Left lung (tissue), 10 donors: ENCODE data around the gene TOPBP1. TPM values are rescaled to one million over a fixed set of nuclear protein-coding genes. Genes with fewer than 3 reads are reported as not detected.

ENCODE experiments used
- ATAC-seq: fragments of 200-7000 bp; cut with Tn5 transposase; one replicate; pipeline ENCODE4 v1.9.1; 2020; ENCODE audit warnings: moderate library complexity
- DNase-seq, 4 donors: peaks; one replicate each; pipeline ENCODE4 v3.0.0-alpha.2; 2013 to 2020
- H3K27ac ChIP-seq, 2 donors: fragments of 200-600 bp; sonication (generic) in 1 of 2; one replicate each; pipeline versions ENCODE4 v1.5.0 to v1.8.0; 2020 to 2021
- H3K27me3 ChIP-seq, 2 donors: fragments of 200-600 bp; sonication (generic) in 1 of 2; one replicate each; pipeline versions ENCODE4 v1.5.0 to v1.8.0; 2020 to 2021
- H3K36me3 ChIP-seq, 2 donors: fragments of 200-600 bp; sonication (generic) in 1 of 2; one replicate each; pipeline versions ENCODE4 v1.5.0 to v1.8.0; 2020 to 2021
- H3K4me1 ChIP-seq, 2 donors: fragments of 200-600 bp; one replicate each; pipeline ENCODE4 v1.8.0; 2021
- H3K4me3 ChIP-seq, 2 donors: fragments of 200-600 bp; sonication (generic) in 1 of 2; one replicate each; pipeline versions ENCODE4 v1.5.0 to v1.8.0; 2020 to 2021; ENCODE audit warnings: mild to moderate bottlenecking in 1 of 2
- H3K9me3 ChIP-seq, 2 donors: fragments of 200-600 bp; sonication (generic) in 1 of 2; one replicate each; pipeline versions ENCODE4 v1.5.0 to v1.8.0; 2020 to 2021
- intact Hi-C, 2 donors: fragments of 100-400 bp; cut with DNase I; formaldehyde crosslinking; loops; one replicate each; pipeline versions ENCODE4 v1.11.2 to v1.14.2; 2022
- polyA plus RNA-seq, 6 donors: library from polyadenylated mRNA; unstranded; fragments of 120-200 nt; gene quantifications; one replicate each; pipeline ENCODE4 v1.2.1, GENCODE V29; 2013; ENCODE audit not compliant: insufficient read length in 6 of 6
- total RNA-seq, 2 donors: library from RNA; stranded (reverse); fragmentation: NEBNext Ultra II Directional; extraction: Animal tissue kit (Norgen Biotek cat#: 25700); gene quantifications; one replicate each; pipeline ENCODE4 v1.2.1, GENCODE V29; 2021
- TF ChIP-seq, protein P1 (sequence below), 2 donors: fragments of 200-600 bp; sonication (generic) in 1 of 2; IDR thresholded peaks; one replicate each; pipeline versions ENCODE4 v1.5.0 to v1.8.0; 2021; ENCODE audit warnings: antibody characterized with exemption in 2 of 2
- donor health status: DM: no; HTN: yes; CAD: no.
- donor health status: DM: no; HTN: no; CAD: no.

TOPBP1 gene
- total and polyA plus RNA-seq, 8 donors, result 17.5 to 55.2 (median 44.1) TPM

GRCh38 chr3:133576169-133576568, 85.6 kb downstream of the TOPBP1 start:
- Histone ChIP-seq H3K36me3 (peaks cover 0 to 59% of the 10 kb centered on the region in 2 donors), H3K27ac (peak overlapping the region in 1 of 2 donors; percentile 28), H3K9me3 (no peaks in the 10 kb centered on the region), H3K27me3 (no peaks in the 10 kb centered on the region), H3K4me1 (peaks cover 38 to 78% of the 10 kb centered on the region in 2 donors), H3K4me3 (peak overlapping the region in 1 of 2 donors; percentile 70)
- no peak for DNase-seq
- TF ChIP-seq, protein P1, sequence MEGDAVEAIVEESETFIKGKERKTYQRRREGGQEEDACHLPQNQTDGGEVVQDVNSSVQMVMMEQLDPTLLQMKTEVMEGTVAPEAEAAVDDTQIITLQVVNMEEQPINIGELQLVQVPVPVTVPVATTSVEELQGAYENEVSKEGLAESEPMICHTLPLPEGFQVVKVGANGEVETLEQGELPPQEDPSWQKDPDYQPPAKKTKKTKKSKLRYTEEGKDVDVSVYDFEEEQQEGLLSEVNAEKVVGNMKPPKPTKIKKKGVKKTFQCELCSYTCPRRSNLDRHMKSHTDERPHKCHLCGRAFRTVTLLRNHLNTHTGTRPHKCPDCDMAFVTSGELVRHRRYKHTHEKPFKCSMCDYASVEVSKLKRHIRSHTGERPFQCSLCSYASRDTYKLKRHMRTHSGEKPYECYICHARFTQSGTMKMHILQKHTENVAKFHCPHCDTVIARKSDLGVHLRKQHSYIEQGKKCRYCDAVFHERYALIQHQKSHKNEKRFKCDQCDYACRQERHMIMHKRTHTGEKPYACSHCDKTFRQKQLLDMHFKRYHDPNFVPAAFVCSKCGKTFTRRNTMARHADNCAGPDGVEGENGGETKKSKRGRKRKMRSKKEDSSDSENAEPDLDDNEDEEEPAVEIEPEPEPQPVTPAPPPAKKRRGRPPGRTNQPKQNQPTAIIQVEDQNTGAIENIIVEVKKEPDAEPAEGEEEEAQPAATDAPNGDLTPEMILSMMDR (IDR thresholded peaks at IDR 0.05), result no peak
- intact Hi-C loops, result no loop called here
- no peak for ATAC-seq

- no peak for ATAC-seq
- Histone ChIP-seq H3K9me3 (no peaks in the 10 kb centered on the region), H3K4me1 (peaks cover 45 to 81% of the 10 kb centered on the region in 2 donors), H3K36me3 (peaks cover 0 to 48% of the 10 kb centered on the region in 2 donors), H3K27me3 (no peaks in the 10 kb centered on the region), H3K4me3 (peak overlapping the region; percentile 70 to 72), H3K27ac (peak overlapping the region; percentile 95 to 97)
- intact Hi-C loops, result no loop called here
- DNase-seq, result no peak
- TF ChIP-seq, protein P1 (IDR thresholded peaks at IDR 0.05), result no peak
Observed at GRCh38 chr3:133575086-133575485, 86.7 kb downstream of the TOPBP1 start.

GRCh38 chr3:133574260-133574881, 87.4 kb downstream of the TOPBP1 start:
- Histone ChIP-seq H3K4me3 (peak overlapping the region; percentile 70 to 72), H3K4me1 (peaks cover 49 to 79% of the 10 kb centered on the region in 2 donors), H3K9me3 (no peaks in the 10 kb centered on the region), H3K27me3 (no peaks in the 10 kb centered on the region), H3K36me3 (peaks cover 0 to 41% of the 10 kb centered on the region in 2 donors), H3K27ac (peak overlapping the region; percentile 95 to 97)
- ATAC-seq (peak; percentile 50), DNase-seq (peak; percentile 66 to 94 (median 80))
- TF ChIP-seq, protein P1 (IDR thresholded peaks at IDR 0.05), result no peak
- intact Hi-C loops, result no loop called here

GRCh38 chr3:133573629-133574194, 88.0 kb downstream of the TOPBP1 start, which contains the start of gene CDV3:
Gene CDV3, plus strand, starts transcription at chr3:133573686. Its CDS starts 359 bp downstream, at chr3:133574045.
- Histone ChIP-seq H3K27ac (peak within 1 kb of the TSS; percentile 95 to 97), H3K27me3 (no peaks in the 10 kb centered on the region), H3K4me1 (peaks cover 42 to 77% of the 10 kb centered on the region in 2 donors), H3K4me3 (peak within 1 kb of the TSS; percentile 70 to 72), H3K9me3 (no peaks in the 10 kb centered on the region), H3K36me3 (peaks cover 0 to 35% of the 10 kb centered on the region in 2 donors)
- DNase-seq, result no peak
- intact Hi-C loops, result no loop called here
- peak; percentile 6 for ATAC-seq
- TF ChIP-seq, protein P1 (IDR thresholded peaks at IDR 0.05), result no peak

DNA sequence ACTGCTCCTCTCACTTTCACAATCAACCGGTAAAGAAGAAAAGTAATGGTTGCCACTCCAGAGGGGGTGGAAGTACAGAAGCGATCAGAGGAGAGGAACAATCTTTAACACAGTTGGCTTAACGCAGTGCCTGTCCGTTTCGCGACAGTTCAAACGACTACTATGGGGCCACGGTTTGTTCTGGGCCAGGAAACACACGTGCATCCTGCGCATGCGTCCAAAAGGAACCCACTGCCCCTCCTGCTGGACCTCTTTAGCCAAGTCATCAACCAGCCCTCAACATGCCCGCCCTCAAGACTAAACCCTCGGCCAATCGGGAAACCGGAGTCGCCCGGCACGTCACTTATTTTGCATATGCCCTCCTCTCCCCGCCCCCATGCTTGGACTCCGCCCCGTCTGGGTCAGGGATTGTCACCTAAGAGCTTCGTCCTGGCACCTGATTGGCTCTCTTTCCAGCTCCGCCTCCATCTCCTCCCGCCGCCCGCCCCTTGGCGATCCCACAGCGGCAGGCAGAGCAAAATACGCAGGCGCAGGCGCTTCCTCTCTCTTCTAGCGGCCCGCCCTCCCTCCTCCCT, 88.6 kb downstream of the TOPBP1 start:
- H3K9me3 ChIP-seq, result no peaks in the 10 kb centered on the region
- intact Hi-C loops, result no loop called here
- H3K27ac ChIP-seq, result peak overlapping the region; percentile 95 to 97
- H3K4me3 ChIP-seq, result peak overlapping the region; percentile 38 to 70
- peak; percentile 92 for ATAC-seq
- no peaks in the 10 kb centered on the region for H3K27me3 ChIP-seq
- DNase-seq, result peak; percentile 99 to 100 (median 100)
- H3K4me1 ChIP-seq, result peaks cover 36 to 74% of the 10 kb centered on the region in 2 donors
- peaks cover 0 to 29% of the 10 kb centered on the region in 2 donors for H3K36me3 ChIP-seq
- TF ChIP-seq, protein P1 (IDR thresholded peaks at IDR 0.05), result peak in 1 of 2 donors; percentile 45
